BJ (cell line): ENCODE results near the gene CXCL14. TPM values are rescaled to one million over a fixed set of nuclear protein-coding genes. Genes with fewer than 3 reads are reported as not detected.
A peak's percentile ranks its signal among the peaks of the same experiment; 100 is the strongest.

Experiments used
- CTCF ChIA-PET: fragments of 350-600 bp; formaldehyde crosslinking; extraction: SDS; loops from one replicate; lab custom pipeline; 2021; ENCODE audit warnings: antibody characterized with exemption, inconsistent platforms; lab: Yijun Ruan, JAX
- POLR2A ChIA-PET: fragments of 300-600 bp; sonication (Branson Sonifier 250); formaldehyde crosslinking; extraction: SDS; loops from one replicate; lab custom pipeline; 2021; ENCODE audit warnings: antibody characterized with exemption; lab: Charles Lee
- DNase-seq: peaks from one replicate; pipeline ENCODE4 v3.0.0-alpha.2; 2011; ENCODE audit warnings: low read depth
- H3K27me3 ChIP-seq: 2 replicates; pipeline ENCODE4 v1.6.0; 2011; ENCODE audit warnings: low read length; ENCODE audit not compliant: control insufficient read depth, insufficient read depth
- H3K36me3 ChIP-seq: 2 replicates; pipeline ENCODE4 v1.5.1; 2011; ENCODE audit warnings: low read length; ENCODE audit not compliant: control insufficient read depth, insufficient read depth
- H3K4me3 ChIP-seq: 2 replicates; pipeline ENCODE4 v1.5.1; 2011; ENCODE audit warnings: low read depth, mild to moderate bottlenecking, control low read depth, low read length
- polyA plus RNA-seq: library from polyadenylated mRNA; depleted of rRNA; stranded (reverse); fragments of >200 nt; gene quantifications from 2 replicates; pipeline ENCODE4 v1.2.3, GENCODE V29; 2011
- TF ChIP-seq, protein P1 (sequence below): IDR thresholded peaks from 2 replicates; pipeline ENCODE4 v1.5.1; 2011; ENCODE audit warnings: low read depth, mild to moderate bottlenecking, control low read depth, inconsistent platforms, low read length, moderate library complexity; ENCODE audit not compliant: insufficient read depth

CXCL14 gene
- polyA plus RNA-seq, 1 experiment = 1.6 TPM

- H3K27me3 ChIP-seq = peaks cover 6% of the 10 kb centered on the region; the same call in 1 of the 2 replicates
- no peak for DNase-seq
- ChIA-PET POLR2A (interaction anchor here (1.0 kb wide), 1 partner anchor 11 kb away, joined by 5 read pairs; no protein-coding TSS in a partner anchor), CTCF (interaction anchor here (0.5 to 38.0 kb wide), 40 partner anchors 8 to 638 kb away, joined by 3 to 1147 read pairs (median 4); partner anchors contain the start of genes CXCL14, SLC25A48 and TIFAB)
- TF ChIP-seq, protein P1, sequence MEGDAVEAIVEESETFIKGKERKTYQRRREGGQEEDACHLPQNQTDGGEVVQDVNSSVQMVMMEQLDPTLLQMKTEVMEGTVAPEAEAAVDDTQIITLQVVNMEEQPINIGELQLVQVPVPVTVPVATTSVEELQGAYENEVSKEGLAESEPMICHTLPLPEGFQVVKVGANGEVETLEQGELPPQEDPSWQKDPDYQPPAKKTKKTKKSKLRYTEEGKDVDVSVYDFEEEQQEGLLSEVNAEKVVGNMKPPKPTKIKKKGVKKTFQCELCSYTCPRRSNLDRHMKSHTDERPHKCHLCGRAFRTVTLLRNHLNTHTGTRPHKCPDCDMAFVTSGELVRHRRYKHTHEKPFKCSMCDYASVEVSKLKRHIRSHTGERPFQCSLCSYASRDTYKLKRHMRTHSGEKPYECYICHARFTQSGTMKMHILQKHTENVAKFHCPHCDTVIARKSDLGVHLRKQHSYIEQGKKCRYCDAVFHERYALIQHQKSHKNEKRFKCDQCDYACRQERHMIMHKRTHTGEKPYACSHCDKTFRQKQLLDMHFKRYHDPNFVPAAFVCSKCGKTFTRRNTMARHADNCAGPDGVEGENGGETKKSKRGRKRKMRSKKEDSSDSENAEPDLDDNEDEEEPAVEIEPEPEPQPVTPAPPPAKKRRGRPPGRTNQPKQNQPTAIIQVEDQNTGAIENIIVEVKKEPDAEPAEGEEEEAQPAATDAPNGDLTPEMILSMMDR = peak; percentile 97
- no peaks in the 10 kb centered on the region for H3K36me3 ChIP-seq
- H3K4me3 ChIP-seq = no peak overlapping the region
Observed at GRCh38 chr5:135565725-135566421, 12.9 kb downstream of the CXCL14 start.

DNA sequence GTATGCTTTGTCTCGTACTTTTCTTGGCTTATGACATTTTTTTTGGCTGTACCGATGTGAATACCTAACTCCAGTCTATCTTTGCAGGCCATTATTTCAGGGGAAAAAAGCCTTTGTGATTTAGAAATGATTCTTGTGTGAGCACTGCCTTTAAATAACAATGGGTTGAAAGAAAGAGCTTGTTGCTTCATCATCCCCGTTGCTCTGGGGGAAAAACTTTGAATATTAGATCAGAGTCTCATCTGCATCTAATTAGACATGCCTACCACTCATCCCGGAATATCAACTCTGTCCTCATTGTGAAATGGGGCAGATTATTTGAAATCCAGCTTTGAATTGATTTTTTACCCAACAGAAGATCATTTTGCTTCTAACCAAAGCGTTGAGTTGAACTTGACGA is 13.5 kb downstream of the CXCL14 start:
- ChIA-PET POLR2A (no interaction called here), CTCF (interaction anchor here (0.6 to 38.0 kb wide), 15 partner anchors 11 to 306 kb away, joined by 3 to 1147 read pairs (median 4); partner anchors contain the start of genes CXCL14, SLC25A48 and TIFAB)
- Histone ChIP-seq H3K36me3 (no peaks in the 10 kb centered on the region), H3K4me3 (no peak overlapping the region), H3K27me3 (peaks cover 6% of the 10 kb centered on the region; the same call in 1 of the 2 replicates)
- TF ChIP-seq, protein P1 = no peak
- no peak for DNase-seq

DNA sequence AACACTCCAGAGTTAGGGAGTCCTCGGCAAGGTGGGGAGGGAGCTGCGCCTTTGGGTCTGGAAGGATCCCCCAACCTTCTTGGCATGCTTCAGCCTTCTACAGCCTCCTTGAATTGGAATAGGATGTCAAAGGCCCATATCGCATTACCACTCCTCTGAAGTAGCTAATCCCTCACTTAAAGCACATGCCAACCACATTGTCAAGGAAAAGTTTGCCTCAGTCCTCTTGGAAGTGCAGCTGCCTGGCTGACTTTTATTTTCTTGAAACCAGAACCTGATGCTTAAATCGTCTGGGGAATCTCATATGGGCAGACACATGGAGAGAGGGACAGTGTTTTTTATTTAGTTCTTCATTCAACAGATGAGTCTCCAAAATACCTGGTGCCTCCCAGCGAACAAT is 14.5 kb downstream of the CXCL14 start:
- Histone ChIP-seq H3K36me3 (no peaks in the 10 kb centered on the region), H3K4me3 (no peak overlapping the region), H3K27me3 (peaks cover 6% of the 10 kb centered on the region; the same call in 1 of the 2 replicates)
- TF ChIP-seq, protein P1 = no peak
- DNase-seq = no peak
- POLR2A ChIA-PET = interaction anchor here (0.6 kb wide), 1 partner anchor 534 kb away, joined by 10 read pairs; no protein-coding TSS in a partner anchor
- CTCF ChIA-PET = interaction anchor here (14.2 to 38.0 kb wide), 3 partner anchors 13 to 267 kb away, joined by 203 to 1147 read pairs (median 274); partner anchors contain the start of genes SLC25A48 and TIFAB

DNA sequence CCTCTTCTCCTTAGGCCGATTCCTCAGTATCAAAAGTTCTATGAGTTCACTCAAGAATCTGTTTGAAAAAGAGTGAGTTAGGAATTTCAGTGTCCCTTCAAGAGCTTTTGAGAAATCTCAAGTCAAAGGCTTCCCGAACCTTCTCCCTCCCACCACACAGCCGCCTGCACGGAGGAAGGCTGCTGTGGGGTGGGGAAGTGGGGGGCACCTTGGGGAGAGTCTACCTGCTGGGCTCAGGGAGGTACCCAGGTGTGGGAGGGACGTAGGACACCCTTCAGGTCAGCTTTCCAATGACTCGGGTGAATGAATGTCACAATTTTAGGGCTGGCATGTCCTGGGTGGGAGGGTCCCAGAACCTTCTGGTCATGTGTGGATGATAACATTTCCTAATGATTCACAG is 17.5 kb downstream of the CXCL14 start:
- Histone ChIP-seq H3K4me3 (no peak overlapping the region), H3K27me3 (peaks cover 8% of the 10 kb centered on the region; the same call in 1 of the 2 replicates), H3K36me3 (no peaks in the 10 kb centered on the region)
- CTCF ChIA-PET = interaction anchor here (0.9 to 38.0 kb wide), 25 partner anchors 9 to 652 kb away, joined by 3 to 1147 read pairs (median 4); partner anchors contain the start of genes CXCL14, DCANP1, SLC25A48 and TIFAB
- POLR2A ChIA-PET = interaction anchor here (0.9 kb wide), 1 partner anchor 269 kb away, joined by 4 read pairs; no protein-coding TSS in a partner anchor
- TF ChIP-seq, protein P1 = no peak
- no peak for DNase-seq

DNA sequence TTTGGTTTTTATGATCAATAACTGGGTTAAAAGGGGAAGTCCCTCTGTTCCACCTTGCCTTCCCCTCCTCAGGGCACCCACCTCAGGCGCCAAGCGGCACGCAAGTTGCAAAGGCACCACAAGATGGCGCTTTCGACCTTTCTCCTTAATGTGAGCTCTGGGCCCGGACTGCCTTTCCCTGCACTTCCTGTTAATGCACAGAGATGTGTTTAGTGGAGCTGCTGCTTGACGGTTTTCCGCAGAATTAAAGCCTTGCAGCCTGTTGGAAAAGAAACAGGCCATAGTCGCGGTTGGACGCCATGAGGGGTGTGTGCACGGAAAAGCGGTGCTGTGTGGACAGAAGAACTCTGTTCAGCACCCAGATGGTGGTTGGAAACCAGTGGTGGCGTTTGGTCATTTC is 17.9 kb downstream of the CXCL14 start:
- H3K36me3 ChIP-seq = no peaks in the 10 kb centered on the region
- H3K4me3 ChIP-seq = no peak overlapping the region
- no peak for DNase-seq
- TF ChIP-seq, protein P1 = peak; percentile 92
- peaks cover 7% of the 10 kb centered on the region; the same call in 1 of the 2 replicates for H3K27me3 ChIP-seq
- ChIA-PET POLR2A (interaction anchor here (0.9 kb wide), 1 partner anchor 270 kb away, joined by 4 read pairs; no protein-coding TSS in a partner anchor), CTCF (interaction anchor here (0.9 to 38.0 kb wide), 25 partner anchors 9 to 653 kb away, joined by 3 to 1147 read pairs (median 4); partner anchors contain the start of genes CXCL14, DCANP1, SLC25A48 and TIFAB)
